ENCODE results near the gene RGR. TPM values are rescaled to one million over a fixed set of nuclear protein-coding genes. Genes with fewer than 3 reads are reported as not detected.

RGR gene
- total and polyA plus RNA-seq, 2 experiments from 2014 or later, result not detected

DNA sequence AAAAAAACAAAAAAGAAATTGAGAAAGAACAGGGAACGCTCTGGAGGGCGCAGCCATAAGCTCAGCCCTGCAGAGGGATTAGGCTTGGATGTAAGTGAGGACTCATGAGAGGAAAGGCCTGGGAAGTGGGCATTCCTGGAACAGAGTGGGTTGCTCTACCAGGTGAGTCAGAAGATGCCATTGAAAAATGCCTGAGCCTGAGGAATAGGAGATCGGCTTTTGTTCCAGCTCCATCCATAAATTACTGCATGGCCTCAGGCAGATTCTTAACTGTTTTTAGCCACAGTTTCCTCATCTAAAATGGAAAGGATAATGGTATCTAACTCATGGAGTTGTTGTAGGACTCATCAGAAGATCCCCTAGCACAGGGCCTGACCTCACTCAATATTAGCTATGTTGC is 1.1 kb upstream of the RGR start:
- H3K9me3 Mint-ChIP-seq, result no peaks in the 10 kb centered on the region
- no peak overlapping the region for H2AFZ ChIP-seq
- peaks cover 4% of the 10 kb centered on the region; the same call in 1 of the 2 replicates for H3K9me2 ChIP-seq (ENCODE audit: insufficient read depth)
- no peak for DNase-seq (ENCODE audit: low spot score)
- no peak for TF ChIP-seq CTCF (conservative IDR thresholded peaks at IDR 0.05; ENCODE audit: low read depth in 2 of 2)
- no peak for TF ChIP-seq EZH2phosphoT487 (IDR thresholded peaks at IDR 0.05; ENCODE audit: unreplicated experiment)
- no peak for TF ChIP-seq JUNB (IDR thresholded peaks at IDR 0.05; ENCODE audit: unreplicated experiment)
- TF ChIP-seq, protein P1, sequence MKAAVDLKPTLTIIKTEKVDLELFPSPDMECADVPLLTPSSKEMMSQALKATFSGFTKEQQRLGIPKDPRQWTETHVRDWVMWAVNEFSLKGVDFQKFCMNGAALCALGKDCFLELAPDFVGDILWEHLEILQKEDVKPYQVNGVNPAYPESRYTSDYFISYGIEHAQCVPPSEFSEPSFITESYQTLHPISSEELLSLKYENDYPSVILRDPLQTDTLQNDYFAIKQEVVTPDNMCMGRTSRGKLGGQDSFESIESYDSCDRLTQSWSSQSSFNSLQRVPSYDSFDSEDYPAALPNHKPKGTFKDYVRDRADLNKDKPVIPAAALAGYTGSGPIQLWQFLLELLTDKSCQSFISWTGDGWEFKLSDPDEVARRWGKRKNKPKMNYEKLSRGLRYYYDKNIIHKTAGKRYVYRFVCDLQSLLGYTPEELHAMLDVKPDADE (IDR thresholded peaks at IDR 0.05), result no peak
- no peak for TF ChIP-seq ZNF331 (CRISPR knock-in tag; IDR thresholded peaks at IDR 0.05; ENCODE audit: low read depth)
- TF ChIP-seq ZNF462 (CRISPR knock-in tag; IDR thresholded peaks at IDR 0.05), result no peak
- no peak for TF ChIP-seq POLR2AphosphoS5 (IDR thresholded peaks at IDR 0.05; ENCODE audit: low read depth)
- no peak for TF ChIP-seq EZH2 (IDR thresholded peaks at IDR 0.05; ENCODE audit: low read depth, unreplicated experiment)
- no peak for TF ChIP-seq CREB1 (CRISPR knock-in tag; IDR thresholded peaks at IDR 0.05; ENCODE audit: low read depth)
- TF ChIP-seq STAT1 (IDR thresholded peaks at IDR 0.05; ENCODE audit: unreplicated experiment), result no peak
- H3K4me1 Mint-ChIP-seq, result no peaks in the 10 kb centered on the region
- no peaks in the 10 kb centered on the region for H3K36me3 ChIP-seq (ENCODE audit: insufficient read depth)
- no peak for ATAC-seq
- H3K27me3 ChIP-seq (ENCODE audit: insufficient read depth), result 0 out of 2 replicates have a peak, but pooled peaks cover 5% of the 10 kb centered on the region
- no peaks in the 10 kb centered on the region for H3K36me3 Mint-ChIP-seq (ENCODE audit: low read depth)
- no peaks in the 10 kb centered on the region for H3F3A ChIP-seq (replicated peaks; ENCODE audit: low read depth)
- no peak overlapping the region for H3K4me2 ChIP-seq
- H3K27ac Mint-ChIP-seq, result no peak overlapping the region
- H3K79me2 ChIP-seq (replicated peaks; ENCODE audit: insufficient read depth), result no peaks in the 10 kb centered on the region
- H3K4me3 ChIP-seq, result no peak overlapping the region
- no peak overlapping the region for H3K4me3 Mint-ChIP-seq
- H3K4me1 ChIP-seq (ENCODE audit: insufficient read depth), result no peaks in the 10 kb centered on the region
- peaks cover 4% of the 10 kb centered on the region for H3K27me3 Mint-ChIP-seq (ENCODE audit: insufficient read depth, low read depth, poor library complexity)
- H3K27ac ChIP-seq (ENCODE audit: low read depth), result no peak overlapping the region
- H4K20me1 ChIP-seq (replicated peaks; ENCODE audit: insufficient read depth), result no peaks in the 10 kb centered on the region
